Liver (tissue), 3 donors: Measurements from ENCODE around the gene STAB1.

ENCODE experiments used
- CTCF ChIP-seq: fragments of 150-350 bp; IDR thresholded peaks from 2 replicates; pipeline ENCODE4 v1.5.1; 2017; ENCODE audit warnings: improper control_type of control experiment, low read depth, low read length; ENCODE audit not compliant: missing input control
- EGR1 ChIP-seq, 2 donors: IDR thresholded peaks; 2 replicates each; pipeline ENCODE4 v1.6.1; 2016 to 2018; ENCODE audit warnings: antibody characterized with exemption in 2 of 2, low read depth in 2 of 2
- FOXA1 ChIP-seq: IDR thresholded peaks from 2 replicates; pipeline ENCODE4 v1.6.1; 2016; ENCODE audit warnings: antibody characterized with exemption
- FOXA2 ChIP-seq: IDR thresholded peaks from 2 replicates; pipeline ENCODE4 v1.6.1; 2016; ENCODE audit warnings: antibody characterized with exemption
- RAD21 ChIP-seq, 2 donors: IDR thresholded peaks; 2 replicates each; pipeline ENCODE4 v1.6.1; 2016; ENCODE audit warnings: antibody characterized with exemption in 2 of 2, mild to moderate bottlenecking in 2 of 2
- RXRA ChIP-seq, 2 donors: IDR thresholded peaks; 2 replicates each; pipeline ENCODE4 v1.6.1; 2017 to 2018; ENCODE audit warnings: antibody characterized with exemption in 2 of 2, mild to moderate bottlenecking in 1 of 2
- SP1 ChIP-seq: IDR thresholded peaks from 2 replicates; pipeline ENCODE4 v1.6.1; 2018; ENCODE audit warnings: antibody characterized with exemption, mild to moderate bottlenecking
- YY1 ChIP-seq: IDR thresholded peaks from 2 replicates; pipeline ENCODE4 v1.6.1; 2016; ENCODE audit warnings: antibody characterized with exemption, mild to moderate bottlenecking
- TF ChIP-seq, protein P1 (sequence below): IDR thresholded peaks from 2 replicates; pipeline ENCODE4 v1.6.1; 2016; ENCODE audit warnings: antibody characterized with exemption
- TF ChIP-seq, protein P2 (sequence below): IDR thresholded peaks from 2 replicates; pipeline ENCODE4 v1.6.1; 2016; ENCODE audit warnings: antibody characterized with exemption
- TF ChIP-seq, protein P3 (sequence below): IDR thresholded peaks from 2 replicates; pipeline ENCODE4 v1.6.1; 2016; ENCODE audit warnings: antibody characterized with exemption, mild to moderate bottlenecking
- donor health status: healthy.
- donor health status: healthy.

DNA sequence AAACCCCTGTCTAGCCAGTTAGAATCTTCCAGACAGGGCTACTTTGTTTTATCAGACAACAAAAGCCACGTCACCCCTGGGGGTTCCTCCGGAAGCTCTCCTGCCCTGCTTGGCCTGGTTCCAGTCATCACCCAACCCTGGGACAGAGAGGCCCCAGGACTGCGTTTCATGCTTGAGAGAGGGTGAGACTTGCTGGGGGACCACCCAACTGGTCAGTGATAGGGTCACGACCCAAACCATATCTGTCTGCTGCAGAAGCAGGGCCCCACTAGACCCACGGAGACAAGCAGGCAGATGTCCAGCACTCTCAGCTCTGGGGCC is 37.3 kb downstream of the STAB1 start:
- TF ChIP-seq SP1, result no peak
- no peak for TF ChIP-seq RXRA (IDR thresholded peaks at IDR 0.05)
- TF ChIP-seq, protein P1, sequence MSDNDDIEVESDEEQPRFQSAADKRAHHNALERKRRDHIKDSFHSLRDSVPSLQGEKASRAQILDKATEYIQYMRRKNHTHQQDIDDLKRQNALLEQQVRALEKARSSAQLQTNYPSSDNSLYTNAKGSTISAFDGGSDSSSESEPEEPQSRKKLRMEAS, result no peak
- TF ChIP-seq CTCF, result no peak
- no peak for TF ChIP-seq YY1
- no peak for TF ChIP-seq FOXA1
- no peak for TF ChIP-seq RAD21 (IDR thresholded peaks at IDR 0.05)
- TF ChIP-seq, protein P2, sequence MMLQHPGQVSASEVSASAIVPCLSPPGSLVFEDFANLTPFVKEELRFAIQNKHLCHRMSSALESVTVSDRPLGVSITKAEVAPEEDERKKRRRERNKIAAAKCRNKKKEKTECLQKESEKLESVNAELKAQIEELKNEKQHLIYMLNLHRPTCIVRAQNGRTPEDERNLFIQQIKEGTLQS, result no peak
- no peak for TF ChIP-seq EGR1 (IDR thresholded peaks at IDR 0.05; ENCODE audit: low read depth in 2 of 2)
- TF ChIP-seq, protein P3, sequence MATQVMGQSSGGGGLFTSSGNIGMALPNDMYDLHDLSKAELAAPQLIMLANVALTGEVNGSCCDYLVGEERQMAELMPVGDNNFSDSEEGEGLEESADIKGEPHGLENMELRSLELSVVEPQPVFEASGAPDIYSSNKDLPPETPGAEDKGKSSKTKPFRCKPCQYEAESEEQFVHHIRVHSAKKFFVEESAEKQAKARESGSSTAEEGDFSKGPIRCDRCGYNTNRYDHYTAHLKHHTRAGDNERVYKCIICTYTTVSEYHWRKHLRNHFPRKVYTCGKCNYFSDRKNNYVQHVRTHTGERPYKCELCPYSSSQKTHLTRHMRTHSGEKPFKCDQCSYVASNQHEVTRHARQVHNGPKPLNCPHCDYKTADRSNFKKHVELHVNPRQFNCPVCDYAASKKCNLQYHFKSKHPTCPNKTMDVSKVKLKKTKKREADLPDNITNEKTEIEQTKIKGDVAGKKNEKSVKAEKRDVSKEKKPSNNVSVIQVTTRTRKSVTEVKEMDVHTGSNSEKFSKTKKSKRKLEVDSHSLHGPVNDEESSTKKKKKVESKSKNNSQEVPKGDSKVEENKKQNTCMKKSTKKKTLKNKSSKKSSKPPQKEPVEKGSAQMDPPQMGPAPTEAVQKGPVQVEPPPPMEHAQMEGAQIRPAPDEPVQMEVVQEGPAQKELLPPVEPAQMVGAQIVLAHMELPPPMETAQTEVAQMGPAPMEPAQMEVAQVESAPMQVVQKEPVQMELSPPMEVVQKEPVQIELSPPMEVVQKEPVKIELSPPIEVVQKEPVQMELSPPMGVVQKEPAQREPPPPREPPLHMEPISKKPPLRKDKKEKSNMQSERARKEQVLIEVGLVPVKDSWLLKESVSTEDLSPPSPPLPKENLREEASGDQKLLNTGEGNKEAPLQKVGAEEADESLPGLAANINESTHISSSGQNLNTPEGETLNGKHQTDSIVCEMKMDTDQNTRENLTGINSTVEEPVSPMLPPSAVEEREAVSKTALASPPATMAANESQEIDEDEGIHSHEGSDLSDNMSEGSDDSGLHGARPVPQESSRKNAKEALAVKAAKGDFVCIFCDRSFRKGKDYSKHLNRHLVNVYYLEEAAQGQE, result no peak
- no peak for TF ChIP-seq FOXA2
